GM12873 (cell line): Measurements from ENCODE around the gene HSPG2.
A peak's percentile ranks its signal among the peaks of the same experiment; 100 is the strongest.
"Not testable (repeated sequence)": the region's sequence is repeated elsewhere in the genome, so short reads cannot be mapped to it uniquely, and the experiment has no call there.

Source experiments
- CTCF ChIP-seq: IDR thresholded peaks from 2 replicates; pipeline ENCODE4 v1.5.1; 2012; ENCODE audit warnings: low read depth, mild to moderate bottlenecking, moderate library complexity, low read length, control low read depth; ENCODE audit not compliant: insufficient read depth; ENCODE audit errors: missing control alignments

Gene HSPG2

DNA sequence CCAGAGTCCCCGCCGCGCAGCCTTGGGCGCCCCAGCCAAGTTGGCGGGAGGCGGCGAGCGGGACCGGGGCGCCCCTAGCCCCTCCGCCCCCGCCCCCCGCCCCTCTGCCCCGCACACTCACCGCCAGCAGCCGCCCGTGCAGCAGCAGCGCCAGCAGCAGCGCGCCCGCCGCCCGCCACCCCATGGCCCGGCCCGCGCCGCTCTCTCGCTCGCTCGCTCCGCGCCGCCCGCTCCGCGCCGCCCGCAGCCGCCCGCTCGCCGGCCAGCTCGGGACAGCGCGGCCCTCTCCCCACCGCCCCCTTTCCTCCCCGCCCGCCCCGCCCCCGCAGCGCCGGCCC lies at the start of gene HSPG2:
TSS of gene HSPG2 (minus strand) at position 277 of the 338 bp plus-strand sequence. CDS start at position 184, 93 bp downstream.
- TF ChIP-seq CTCF = no peak

DNA sequence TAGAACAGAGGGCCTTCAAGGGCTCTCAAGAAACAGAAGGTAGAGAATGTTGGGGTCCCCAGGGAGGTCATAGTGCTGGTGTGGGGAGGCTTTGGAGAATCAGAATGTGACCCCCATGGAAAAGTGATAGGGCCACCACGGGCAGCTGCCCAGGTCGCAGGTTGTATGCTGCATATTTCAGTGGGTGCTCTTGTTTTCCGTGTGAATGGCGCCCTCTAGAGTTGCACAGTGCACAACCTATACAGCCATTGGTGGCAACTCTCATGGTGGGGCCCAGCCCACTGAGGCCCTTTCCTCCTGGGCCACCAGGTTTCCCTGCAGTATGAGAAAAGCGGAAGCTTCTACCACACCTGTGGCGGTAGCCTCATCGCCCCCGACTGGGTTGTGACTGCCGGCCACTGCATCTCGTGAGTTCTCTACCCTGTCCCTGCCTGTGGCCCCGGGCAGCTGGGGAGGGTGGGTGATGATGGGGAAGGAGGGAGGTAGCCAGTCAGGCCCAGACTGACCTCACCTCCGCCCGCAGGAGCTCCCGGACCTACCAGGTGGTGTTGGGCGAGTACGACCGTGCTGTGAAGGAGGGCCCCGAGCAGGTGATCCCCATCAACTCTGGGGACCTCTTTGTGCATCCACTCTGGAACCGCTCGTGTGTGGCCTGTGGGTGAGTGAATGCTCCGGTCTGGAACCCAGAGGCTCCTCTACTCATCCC lies 43.6 kb upstream of the HSPG2 start:
- TF ChIP-seq CTCF = peak; percentile 25

DNA sequence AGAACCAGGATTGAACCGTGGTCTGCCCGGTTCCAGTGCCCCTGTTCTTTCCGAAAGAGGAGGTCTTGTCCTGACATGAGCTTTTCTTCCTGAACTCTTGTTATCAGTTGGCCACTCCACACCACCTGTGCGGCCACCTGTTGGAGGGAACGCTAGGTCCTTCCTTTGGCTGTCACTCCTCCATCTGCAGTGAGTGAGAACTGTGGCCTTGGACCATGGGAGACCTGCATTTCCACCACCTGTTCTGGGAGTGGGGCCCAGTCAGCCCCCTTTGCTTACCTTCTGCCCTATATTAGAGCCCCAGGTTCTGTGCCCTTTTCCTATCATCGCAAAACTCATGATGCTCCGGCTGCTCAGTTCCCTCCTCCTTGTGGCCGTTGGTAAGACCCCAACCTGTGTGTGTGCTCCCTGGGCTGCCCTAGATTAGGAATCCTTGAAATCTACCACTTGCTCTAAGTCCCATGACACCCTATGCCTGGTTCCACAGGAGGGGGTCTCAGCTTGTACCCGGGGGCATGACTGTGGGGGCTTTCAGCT lies 39.7 kb upstream of the HSPG2 start, which contains the start of gene CELA3B:
TSS of gene CELA3B (plus strand) at position 320 of the 537 bp plus-strand sequence. CDS start at position 338, 18 bp downstream.
- TF ChIP-seq CTCF = not testable (repeated sequence)

DNA sequence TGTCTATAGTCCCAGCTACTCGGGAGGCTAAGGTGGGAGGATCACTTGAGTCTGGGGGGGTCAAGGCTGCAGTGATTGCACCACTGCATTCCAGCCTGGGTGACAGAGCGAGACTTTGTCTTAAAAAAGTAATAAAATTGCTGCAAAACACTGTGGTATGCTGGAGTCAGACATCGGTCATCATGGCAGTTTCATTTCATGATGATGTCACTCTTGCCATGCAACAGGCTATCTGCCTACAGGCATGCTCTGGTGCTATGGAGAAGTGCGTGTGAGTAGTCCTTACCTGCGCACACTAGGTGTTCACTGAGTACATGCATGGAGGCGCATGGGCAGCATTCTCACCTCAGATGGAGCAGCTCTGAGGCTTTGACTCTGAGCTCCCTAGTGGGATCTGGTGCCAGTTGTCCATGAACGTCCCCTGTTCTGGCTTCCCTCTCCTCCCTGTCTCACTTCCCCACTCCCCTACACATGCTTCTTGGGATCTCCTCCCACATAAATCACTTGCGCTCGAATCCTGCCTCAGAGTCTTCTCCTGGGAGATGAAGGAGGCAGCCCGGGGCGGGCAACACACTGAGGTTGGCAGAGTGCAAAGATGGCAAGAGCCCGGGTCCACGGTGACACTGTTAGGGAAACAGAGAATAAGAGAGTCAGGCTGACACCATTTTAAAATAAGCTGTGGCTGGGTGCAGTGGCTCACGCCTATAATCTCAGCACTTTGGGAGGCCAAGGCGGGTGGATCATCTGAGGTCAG lies 29.3 kb upstream of the HSPG2 start:
- no peak for TF ChIP-seq CTCF

DNA sequence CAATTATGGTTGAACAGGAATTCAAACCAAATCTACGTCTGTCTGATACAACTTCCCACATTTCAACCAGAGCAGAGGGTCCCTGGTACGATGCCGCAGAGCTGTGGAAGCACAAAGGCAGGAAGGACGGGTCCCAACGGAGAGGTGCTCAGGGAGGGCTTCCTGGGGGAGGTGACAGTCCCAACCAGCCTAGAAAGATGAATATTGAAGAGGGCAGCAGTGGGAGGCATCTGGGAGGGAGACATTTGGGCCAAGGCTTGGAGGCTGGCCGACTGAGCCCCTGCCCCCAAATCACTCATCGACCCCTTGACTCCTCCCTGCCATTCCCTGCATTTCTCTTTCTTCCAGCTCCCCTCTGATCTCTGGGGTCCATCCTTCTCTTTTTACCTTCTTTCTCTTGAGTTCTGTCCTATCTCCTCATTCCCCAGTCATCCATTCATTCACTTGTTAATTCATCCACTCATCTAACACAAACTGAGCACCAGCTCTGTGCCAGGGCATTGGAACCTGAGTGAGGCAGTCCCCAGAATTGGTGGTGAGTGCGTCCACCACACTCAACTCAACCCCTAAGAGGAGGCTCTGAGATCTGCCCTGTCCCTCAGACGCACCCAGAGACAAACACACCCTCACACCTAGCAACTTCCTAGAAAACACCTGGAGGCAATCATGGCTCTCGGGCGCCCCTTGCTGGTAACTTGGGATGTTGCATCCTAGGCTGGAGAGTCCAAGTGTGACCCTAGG lies 26.5 kb upstream of the HSPG2 start:
- peak; percentile 92 for TF ChIP-seq CTCF

GRCh38 chr1:21961799-21962198 lies 24.7 kb upstream of the HSPG2 start:
- no peak for TF ChIP-seq CTCF

- TF ChIP-seq CTCF = no peak
Measured at GRCh38 chr1:21961337-21961736, 24.2 kb upstream of the HSPG2 start.
